ENCODE results near the gene ZNF37A.
"Not testable (repeated sequence)": the region's sequence is repeated elsewhere in the genome, so short reads cannot be mapped to it uniquely, and the experiment has no call there.

DNA sequence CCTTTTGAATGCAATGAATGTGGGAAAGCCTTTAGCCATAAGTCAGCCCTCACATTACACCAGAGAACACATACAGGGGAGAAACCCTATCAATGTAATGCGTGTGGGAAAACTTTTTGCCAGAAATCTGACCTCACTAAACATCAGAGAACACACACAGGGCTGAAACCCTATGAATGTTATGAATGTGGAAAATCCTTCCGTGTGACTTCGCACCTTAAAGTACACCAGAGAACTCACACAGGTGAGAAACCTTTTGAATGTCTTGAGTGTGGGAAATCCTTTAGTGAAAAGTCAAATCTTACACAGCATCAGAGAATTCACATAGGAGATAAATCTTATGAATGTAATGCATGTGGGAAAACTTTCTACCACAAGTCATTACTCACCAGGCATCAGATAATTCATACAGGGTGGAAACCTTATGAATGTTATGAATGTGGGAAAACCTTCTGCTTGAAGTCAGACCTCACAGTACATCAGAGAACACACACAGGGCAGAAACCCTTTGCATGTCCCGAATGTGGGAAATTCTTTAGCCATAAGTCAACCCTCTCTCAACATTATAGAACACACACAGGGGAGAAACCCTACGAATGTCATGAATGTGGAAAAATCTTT lies 38.8 kb upstream of the ZNF37A start:
- not testable (repeated sequence) for TF ChIP-seq CTCF, POLR2A (IDR thresholded peaks at IDR 0.05)
